Neutrophil (primary cell): ENCODE measurements around the gene DENND6B.

Experiments
- H3K27ac ChIP-seq: fragments of 200-600 bp; sonication (generic); 2 replicates; pipeline ENCODE4 v1.5.1; 2016; ENCODE audit warnings: mild to moderate bottlenecking, moderate library complexity
- H3K27me3 ChIP-seq: fragments of 200-600 bp; sonication (generic); 2 replicates; pipeline ENCODE4 v1.6.0; 2016; ENCODE audit warnings: mild to moderate bottlenecking
- H3K36me3 ChIP-seq: fragments of 200-600 bp; sonication (generic); 2 replicates; pipeline ENCODE4 v1.5.1; 2017
- H3K4me1 ChIP-seq, 2 experiments: fragments of 200-600 bp in 1 of 2; sonication (generic) in 1 of 2; 1 replicate in 1 of 2; 2 replicates in 1 of 2; pipeline versions ENCODE4 v1.5.1 to v1.6.1; 2013 to 2016; ENCODE audit warnings: low read depth in 1 of 2, low read length in 1 of 2, mild to moderate bottlenecking in 1 of 2, moderate library complexity in 1 of 2; ENCODE audit not compliant: control insufficient read depth in 1 of 2, insufficient read depth in 1 of 2
- H3K4me3 ChIP-seq, 2 experiments: fragments of 200-600 bp in 1 of 2; sonication (generic) in 1 of 2; 1 replicate in 1 of 2; 2 replicates in 1 of 2; pipeline ENCODE4 v1.5.1; 2013 to 2016; ENCODE audit warnings: low read depth in 1 of 2, low read length in 1 of 2, mild to moderate bottlenecking in 1 of 2, moderate library complexity in 1 of 2
- H3K9me3 ChIP-seq: fragments of 200-600 bp; sonication (generic); 2 replicates; pipeline ENCODE4 v1.5.1; 2016
- CTCF ChIP-seq: fragments of 200-600 bp; sonication (generic); IDR thresholded peaks from 2 replicates; pipeline ENCODE4 v1.5.1; 2016; ENCODE audit warnings: antibody characterized with exemption

Gene DENND6B

GRCh38 chr22:50282361-50283155 is 44.3 kb downstream of the DENND6B start:
- Histone ChIP-seq H3K4me3 (no peak overlapping the region), H3K4me1 (no peaks in the 10 kb centered on the region), H3K27ac (no peak overlapping the region), H3K27me3 (no peaks in the 10 kb centered on the region), H3K9me3 (no peaks in the 10 kb centered on the region), H3K36me3 (no peaks in the 10 kb centered on the region)
- TF ChIP-seq CTCF: no peak

- Histone ChIP-seq H3K27me3 (no peaks in the 10 kb centered on the region), H3K4me3 (no peak overlapping the region), H3K4me1 (no peaks in the 10 kb centered on the region), H3K9me3 (no peaks in the 10 kb centered on the region), H3K36me3 (no peaks in the 10 kb centered on the region), H3K27ac (no peak overlapping the region)
- no peak for TF ChIP-seq CTCF
These were observed 44.9 kb downstream of the DENND6B start for GRCh38 chr22:50281957-50282356.

- H3K4me1 ChIP-seq: no peaks in the 10 kb centered on the region
- no peak overlapping the region for H3K27ac ChIP-seq
- H3K36me3 ChIP-seq: no peaks in the 10 kb centered on the region
- no peak overlapping the region for H3K4me3 ChIP-seq
- TF ChIP-seq CTCF: no peak
- no peaks in the 10 kb centered on the region for H3K9me3 ChIP-seq
- no peaks in the 10 kb centered on the region for H3K27me3 ChIP-seq
These were observed 45.4 kb downstream of the DENND6B start for GRCh38 chr22:50281384-50281760.

GRCh38 chr22:50280708-50281383 is 46.0 kb downstream of the DENND6B start:
- Histone ChIP-seq H3K4me3 (no peak overlapping the region), H3K27ac (no peak overlapping the region), H3K4me1 (no peaks in the 10 kb centered on the region), H3K9me3 (no peaks in the 10 kb centered on the region), H3K27me3 (no peaks in the 10 kb centered on the region), H3K36me3 (no peaks in the 10 kb centered on the region)
- no peak for TF ChIP-seq CTCF

- H3K9me3 ChIP-seq: no peaks in the 10 kb centered on the region
These were observed 46.6 kb downstream of the DENND6B start for GRCh38 chr22:50280022-50280707.

More at GRCh38 chr22:50280022-50280707, 46.6 kb downstream of the DENND6B start:
- no peak for TF ChIP-seq CTCF
- Histone ChIP-seq H3K27me3 (no peaks in the 10 kb centered on the region), H3K36me3 (no peaks in the 10 kb centered on the region), H3K27ac (no peak overlapping the region), H3K4me1 (no peaks in the 10 kb centered on the region), H3K4me3 (no peak overlapping the region)
